GM12892 (cell line): Measurements from ENCODE around the gene NELFB.
"Not testable (repeated sequence)": the region's sequence is repeated elsewhere in the genome, so short reads cannot be mapped to it uniquely, and the experiment has no call there.

ENCODE experiments used
- DNase-seq: peaks from one replicate; pipeline ENCODE4 v3.0.0; 2011; ENCODE audit not compliant: insufficient read length
- FAIRE-seq: peaks from 2 replicates; lab custom pipeline; 2011; peaks lifted over from hg19 to GRCh38; lab: Jason Lieb, UNC
- POLR2A ChIP-seq: IDR thresholded peaks from 2 replicates; pipeline ENCODE4 v1.6.1; 2011; ENCODE audit warnings: low read depth, low read length, control low read depth
- POLR2AphosphoS5 ChIP-seq: IDR thresholded peaks from 2 replicates; pipeline ENCODE4 v1.6.1; 2011; ENCODE audit warnings: low read depth, low read length, control low read depth
- TAF1 ChIP-seq: IDR thresholded peaks from 2 replicates; pipeline ENCODE4 v1.6.1; 2011; ENCODE audit warnings: low read depth, mild to moderate bottlenecking, control low read depth, low read length, borderline replicate concordance

Gene NELFB

DNA sequence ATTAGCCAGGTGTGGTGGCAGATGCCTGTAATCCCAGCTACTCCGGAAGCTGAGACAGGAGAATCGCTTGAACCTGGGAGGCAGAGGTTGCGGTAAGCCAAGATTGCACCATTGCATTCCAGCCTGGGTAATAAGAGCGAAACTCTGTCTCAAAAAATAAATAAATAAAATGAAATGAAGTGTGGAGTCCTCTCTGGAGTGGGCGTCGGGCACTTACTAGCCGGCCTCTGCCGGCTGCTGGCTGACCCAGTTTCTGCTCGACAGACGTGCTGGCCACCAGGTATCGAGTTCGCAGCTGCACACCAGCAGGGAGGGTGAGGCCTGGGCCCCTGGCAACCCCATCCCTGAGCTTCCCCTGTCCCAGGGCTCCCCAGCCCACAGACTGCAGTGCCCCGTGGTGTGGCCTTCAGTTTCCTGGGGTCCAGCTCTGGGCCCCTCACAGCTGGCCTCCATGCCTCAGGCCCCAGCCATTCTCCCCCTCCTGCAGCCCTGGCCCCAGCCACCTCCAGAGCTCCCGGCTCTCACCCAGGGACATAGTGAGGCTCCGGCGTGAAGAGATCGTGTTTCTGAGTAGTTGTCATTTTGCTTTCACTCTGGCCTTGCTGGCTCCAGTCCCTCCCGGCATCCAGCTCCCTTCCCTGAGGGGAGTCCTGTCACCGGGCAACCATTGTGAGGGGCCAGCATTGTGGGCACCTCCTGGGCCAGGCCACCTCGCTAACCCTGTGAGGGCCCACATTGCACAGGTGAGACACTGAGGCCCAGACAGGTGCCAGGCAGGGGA, 7.8 kb upstream of the NELFB start:
- TF ChIP-seq TAF1: no peak
- FAIRE-seq (no peak), DNase-seq (no peak)

DNA sequence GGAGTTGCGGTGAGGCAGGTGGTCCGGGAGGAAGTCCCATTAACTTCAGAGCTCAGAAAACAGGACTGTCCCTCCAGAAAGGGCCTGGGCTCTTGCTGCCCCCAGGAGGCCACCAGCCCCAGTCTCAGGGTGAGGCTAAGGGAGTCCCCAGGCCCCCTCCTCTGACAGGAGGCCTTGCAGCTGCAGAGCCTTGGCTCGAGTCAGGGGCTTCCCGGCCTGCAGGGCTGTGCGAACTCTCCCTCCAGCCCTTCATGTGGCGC, 7.3 kb upstream of the NELFB start:
- FAIRE-seq: no peak
- TF ChIP-seq POLR2AphosphoS5: no peak
- no peak for TF ChIP-seq POLR2A
- no peak for TF ChIP-seq TAF1
- no peak for DNase-seq

DNA sequence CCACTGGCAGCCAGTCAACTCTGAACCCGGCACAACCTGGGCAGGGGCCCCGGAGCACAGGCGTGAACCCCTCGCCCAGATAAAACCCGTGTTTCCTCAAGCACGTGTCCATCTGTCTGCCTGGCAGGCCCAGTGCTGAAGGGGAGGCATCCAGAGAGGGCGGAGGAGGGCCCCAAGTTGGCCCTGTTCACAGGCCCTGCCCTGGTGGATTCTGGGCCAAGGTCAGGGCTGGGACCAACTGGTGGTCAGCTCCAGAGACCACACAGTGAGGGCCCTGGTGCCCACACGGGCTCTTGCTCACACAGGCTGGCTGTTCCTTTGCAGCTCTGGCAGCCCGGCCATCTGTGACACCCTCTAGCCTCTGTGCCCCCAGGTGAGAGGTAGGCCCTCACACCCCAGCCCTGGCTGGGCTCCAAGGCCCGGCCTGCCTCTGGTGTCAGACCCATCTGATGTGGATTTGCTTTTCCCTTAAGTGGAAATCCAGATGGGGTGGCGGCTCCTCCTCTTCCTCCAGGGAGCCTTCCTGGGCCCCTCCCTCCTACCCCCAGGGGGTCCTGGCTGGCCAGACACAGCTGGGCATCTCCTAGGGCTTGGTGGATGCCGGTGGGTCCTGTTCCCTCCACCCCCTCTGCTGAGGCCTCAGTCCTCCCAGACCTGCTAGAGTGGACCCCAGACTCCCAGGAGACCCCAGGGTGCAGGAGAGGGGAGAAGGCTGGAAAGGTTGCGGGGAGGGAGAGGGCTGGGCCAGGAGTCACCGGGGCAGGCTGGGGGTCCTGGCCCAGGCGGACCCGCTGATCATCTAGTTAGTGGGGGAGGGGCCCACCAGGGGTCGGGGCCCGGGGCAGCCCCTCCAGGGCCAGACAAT, 4.6 kb upstream of the NELFB start:
- no peak for TF ChIP-seq POLR2A
- TF ChIP-seq TAF1: no peak

DNA sequence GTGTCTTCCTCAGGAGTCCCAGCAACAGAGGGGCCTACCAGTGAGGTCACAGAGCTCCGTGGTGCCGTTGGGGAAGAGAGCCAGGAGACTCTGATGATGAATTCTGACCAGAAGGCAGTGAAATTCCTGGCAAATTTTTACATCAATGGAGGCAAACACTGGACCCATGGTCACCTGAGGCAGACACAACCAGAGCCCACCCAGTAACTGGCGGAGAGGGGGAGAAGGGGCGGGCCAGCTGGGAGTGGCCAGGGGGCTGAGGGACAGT, 4.0 kb upstream of the NELFB start, which contains the start of gene STPG3:
TSS of gene STPG3 (plus strand) at position 93 of the 268 bp plus-strand sequence. CDS start at position 94, 1 bp downstream.
- TF ChIP-seq TAF1 (no peak), POLR2AphosphoS5 (no peak), POLR2A (no peak)
- DNase-seq (no peak), FAIRE-seq (no peak)

More for the DNA sequence above, 4.6 kb upstream of the NELFB start:
- FAIRE-seq: no peak
- DNase-seq: no peak

DNA sequence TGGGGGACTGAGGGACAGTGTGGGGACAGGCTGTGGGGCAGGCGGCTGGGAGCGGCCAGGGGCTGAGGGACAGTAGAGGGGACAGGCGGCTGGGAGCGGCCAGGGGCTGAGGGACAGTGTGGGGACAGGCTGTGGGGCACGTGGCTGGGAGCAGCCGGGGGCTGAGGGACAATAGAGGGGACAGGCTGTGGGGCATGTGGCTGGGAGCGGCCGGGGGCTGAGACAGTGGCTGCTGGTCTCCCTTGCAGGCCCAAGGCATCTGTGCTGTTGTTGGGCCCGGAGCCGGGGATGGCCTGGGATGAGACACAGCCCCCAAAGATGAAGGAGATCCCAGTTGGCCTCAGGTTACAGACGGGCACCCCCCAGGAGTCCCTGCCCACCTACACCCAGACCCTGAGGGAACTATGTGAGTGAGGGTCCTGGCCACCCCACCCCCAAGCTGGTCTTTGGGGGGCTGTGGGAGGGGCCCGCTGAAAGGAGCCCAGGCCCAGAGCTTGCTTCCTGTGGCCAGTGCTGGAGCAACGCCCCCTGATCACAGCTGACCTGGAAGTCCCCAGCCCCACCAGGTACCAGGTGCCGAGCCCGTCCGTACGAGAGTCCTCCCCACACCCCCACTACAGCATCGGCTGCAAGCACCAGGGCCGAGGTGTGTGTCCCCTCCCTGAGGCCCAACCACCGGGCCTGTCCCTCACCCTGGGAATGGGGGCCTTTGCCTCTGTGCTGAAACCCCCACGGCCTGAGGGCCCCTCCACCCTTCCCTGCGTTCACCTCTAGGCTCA, 3.4 kb upstream of the NELFB start:
- FAIRE-seq (no peak), DNase-seq (no peak)
- TF ChIP-seq POLR2AphosphoS5: no peak
- TF ChIP-seq POLR2A: no peak
- no peak for TF ChIP-seq TAF1

DNA sequence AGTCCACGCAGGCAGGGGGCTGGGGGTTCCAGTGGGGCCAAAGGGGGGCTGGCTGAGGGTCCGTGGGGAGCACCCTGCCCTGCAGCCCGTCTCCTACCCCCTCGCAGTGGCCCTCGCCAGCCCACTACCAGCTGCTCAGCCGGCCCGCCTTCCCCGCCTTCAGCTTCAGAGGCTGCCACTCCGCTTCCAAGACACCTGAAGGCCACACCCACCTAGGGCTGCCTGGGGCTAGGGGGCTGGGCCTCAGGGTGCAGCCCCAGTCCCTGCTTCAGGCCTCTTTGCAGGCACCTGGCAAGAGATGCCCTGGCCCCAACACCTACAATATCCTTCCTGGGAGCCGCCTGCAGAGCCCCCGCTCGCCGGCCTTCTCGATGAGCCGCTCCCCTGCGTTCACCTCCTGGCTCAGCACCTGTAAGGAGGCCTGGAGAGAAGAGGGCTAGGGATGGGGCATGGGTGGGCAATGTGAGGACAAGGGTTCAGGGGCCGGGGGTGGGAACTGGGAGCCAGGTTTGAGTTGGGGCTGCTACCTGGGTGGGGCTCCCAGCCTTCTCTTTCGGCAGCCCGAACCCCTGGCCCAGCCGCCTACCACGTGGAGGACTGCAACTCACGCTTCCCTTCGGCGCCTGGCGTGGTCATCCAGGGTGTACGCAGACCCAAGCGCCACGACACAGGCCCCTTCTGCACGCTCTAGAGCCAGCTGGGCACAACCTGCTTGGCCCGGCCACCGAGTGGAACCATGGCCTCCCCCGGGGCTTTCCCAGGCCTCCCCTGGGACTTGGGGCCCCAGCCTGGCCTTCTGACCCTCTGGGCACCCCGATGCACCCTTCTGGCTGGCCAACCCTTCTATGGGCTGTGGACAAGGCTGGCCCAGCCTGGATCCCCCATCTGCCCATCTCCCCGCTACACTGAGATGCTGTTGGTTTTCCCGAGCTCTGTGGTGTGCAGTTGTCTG, 2.3 kb upstream of the NELFB start:
- TF ChIP-seq TAF1 (no peak), POLR2AphosphoS5 (no peak)
- FAIRE-seq: no peak
- no peak for DNase-seq

DNA sequence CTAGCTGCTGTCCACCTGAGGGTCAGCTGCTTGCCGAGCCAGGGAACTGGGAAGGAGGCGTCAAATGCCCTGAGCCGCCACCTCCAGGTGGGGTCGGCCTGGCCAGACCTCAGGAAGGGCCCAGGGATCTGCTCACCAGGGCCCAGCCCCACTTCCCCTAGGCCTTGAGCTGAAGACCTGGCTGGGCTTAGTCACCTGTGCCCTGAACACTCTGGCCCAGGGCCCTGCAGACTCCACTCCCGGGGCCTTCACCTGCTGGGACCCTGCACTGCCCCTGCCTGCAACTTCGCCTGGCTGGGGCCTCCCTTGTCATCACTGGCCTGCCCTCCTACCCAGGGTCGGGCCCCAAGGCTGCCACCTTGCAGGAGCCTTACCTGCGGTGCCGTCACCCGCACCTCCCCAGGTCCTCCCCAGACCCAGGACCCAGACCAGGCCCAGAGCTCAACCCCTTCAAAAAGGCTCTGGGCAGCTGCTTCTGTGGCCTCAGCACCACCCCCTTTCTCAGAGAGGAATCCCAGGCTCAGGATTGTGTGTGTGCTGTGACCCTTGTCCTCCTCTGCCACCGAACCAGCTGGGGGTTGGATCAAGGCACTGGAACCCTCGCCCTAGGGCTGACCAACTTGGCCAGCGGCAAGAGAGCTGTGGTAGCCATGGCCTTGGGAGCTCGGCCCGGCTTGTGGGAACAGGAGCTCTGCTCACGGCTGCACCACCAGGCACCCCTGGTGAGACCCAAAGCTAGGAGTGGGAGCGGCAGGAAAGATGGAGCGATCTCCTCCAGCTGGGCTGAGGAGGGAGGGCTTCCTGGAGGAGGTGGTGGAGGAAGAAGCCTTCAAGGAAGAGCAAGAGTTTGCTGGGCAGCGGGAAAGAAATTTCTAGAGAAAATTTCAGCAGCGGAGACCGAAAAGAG, 1.2 kb upstream of the NELFB start:
- no peak for FAIRE-seq
- TF ChIP-seq POLR2AphosphoS5: no peak
- TF ChIP-seq POLR2A: no peak
- TF ChIP-seq TAF1: no peak
- no peak for DNase-seq

DNA sequence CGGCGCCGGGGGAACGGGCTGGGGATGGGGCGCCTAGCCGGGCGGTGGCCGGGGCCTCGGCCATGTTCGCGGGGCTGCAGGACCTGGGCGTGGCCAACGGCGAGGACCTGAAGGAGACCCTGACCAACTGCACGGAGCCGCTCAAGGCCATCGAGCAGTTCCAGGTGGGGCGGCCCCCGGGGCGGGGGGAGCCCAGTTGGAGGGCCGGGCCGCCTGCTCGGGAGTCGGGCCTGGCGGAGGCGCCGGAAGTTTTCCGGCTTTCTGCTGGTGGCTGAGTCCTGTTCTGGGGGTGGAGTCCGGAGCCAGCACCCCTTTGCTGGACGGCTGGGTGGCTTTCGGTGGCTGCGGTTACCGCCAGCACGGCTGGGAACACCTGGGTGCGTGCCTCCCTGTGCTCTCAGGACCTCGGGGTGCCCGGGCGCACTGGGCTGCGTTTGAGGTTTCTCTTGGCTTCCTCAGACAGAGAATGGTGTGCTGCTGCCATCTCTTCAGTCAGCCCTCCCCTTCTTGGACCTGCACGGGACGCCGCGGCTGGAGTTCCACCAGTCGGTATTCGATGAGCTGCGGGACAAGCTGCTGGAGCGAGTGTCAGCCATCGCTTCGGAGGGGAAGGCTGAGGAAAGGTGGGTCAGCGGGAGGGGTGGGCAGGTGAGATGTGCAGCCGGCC, 454 bp downstream of the NELFB start:
- no peak for FAIRE-seq

DNA sequence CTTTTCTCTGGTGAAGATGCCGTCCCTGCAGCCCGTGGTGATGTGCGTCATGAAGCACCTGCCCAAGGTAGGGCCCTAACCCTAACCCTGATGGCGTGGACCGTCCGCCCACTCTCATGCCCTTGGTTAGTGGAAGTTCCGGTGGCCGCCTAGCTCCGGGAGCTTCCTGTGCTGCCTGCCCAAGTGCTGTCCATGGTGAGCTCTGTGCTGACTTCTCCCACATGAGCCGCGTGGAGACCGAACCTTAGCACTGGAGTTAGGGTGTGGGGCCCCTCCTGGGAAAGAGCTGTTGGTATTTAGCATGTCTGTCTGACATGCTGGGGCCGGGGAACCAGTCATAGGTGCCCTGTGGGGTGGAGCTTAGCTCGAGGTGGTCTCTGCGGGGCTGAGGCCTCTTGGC, 1.2 kb downstream of the NELFB start:
- FAIRE-seq (no peak), DNase-seq (no peak)
- no peak for TF ChIP-seq POLR2A
- TF ChIP-seq POLR2AphosphoS5: no peak
- TF ChIP-seq TAF1: no peak

More for the DNA sequence above, 454 bp downstream of the NELFB start:
- no peak for DNase-seq
- TF ChIP-seq POLR2AphosphoS5 (no peak), TAF1 (no peak), POLR2A (no peak; the same call in 1 of the 2 replicates)

DNA sequence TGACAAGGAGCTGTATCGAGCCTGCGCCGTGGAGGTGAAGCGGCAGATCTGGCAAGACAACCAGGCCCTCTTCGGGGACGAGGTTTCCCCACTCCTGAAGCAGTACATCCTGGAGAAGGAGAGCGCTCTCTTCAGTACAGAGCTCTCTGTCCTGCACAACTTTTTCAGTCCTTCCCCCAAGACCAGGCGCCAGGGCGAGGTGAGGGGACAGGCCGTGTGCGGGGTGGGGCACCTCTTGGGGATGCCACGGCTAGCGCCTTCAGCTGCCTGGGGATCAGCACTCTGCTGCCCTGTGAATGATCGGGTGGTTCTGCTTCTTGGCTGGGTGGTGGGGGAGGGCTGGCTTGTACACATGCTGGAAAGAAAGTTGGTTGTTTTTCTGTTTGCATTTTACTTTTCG, 1.7 kb downstream of the NELFB start:
- DNase-seq (no peak), FAIRE-seq (no peak)
- TF ChIP-seq POLR2AphosphoS5: no peak
- no peak for TF ChIP-seq TAF1
- TF ChIP-seq POLR2A: no peak

DNA sequence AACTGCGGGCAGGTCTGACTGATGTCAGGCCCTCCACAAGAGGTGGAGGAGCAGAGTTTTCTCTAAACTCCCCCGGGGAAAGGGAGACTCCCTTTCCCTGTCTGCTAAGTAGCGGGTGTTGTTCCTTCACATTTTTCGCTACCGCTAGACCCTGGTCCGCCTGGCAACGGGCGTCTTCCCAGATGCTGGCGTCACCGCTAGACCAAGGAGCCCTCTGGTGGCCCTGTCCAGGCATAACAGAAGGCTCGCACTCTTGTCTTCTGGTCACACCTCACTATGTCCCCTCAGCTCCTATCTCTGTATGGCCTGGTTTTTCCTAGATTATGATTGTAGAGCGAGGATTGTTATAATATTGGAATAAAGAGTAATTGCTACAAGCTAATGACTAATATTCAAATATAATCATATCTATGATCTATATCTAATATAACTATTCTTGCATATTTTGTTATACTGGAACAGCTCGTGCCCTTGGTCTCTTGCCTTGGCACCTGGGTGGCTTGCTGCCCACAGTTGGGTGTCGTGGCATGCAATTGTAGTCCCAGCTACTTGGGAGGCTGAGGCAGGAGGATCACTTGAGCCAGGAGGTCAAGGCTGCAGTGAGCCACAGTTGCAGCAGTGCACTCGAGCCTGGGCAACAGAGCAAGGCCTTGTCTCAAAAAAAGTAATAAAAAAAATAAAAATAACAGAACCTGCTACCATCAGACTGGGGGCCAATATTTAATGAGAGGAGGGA, 7.2 kb downstream of the NELFB start:
- FAIRE-seq, DNase-seq: not testable (repeated sequence)
